Measurements from ENCODE around the gene ACOX2. TPM values are rescaled to one million over a fixed set of nuclear protein-coding genes. Genes with fewer than 3 reads are reported as not detected.

ACOX2 gene
- total RNA-seq, result 18.3 and 22.9 TPM in 2 replicates

GRCh38 chr3:58536501-58537411 lies at the start of gene ACOX2:
Gene ACOX2 (minus strand): TSS chr3:58537190. CDS start chr3:58535106, 2,084 bp downstream.

GRCh38 chr3:58577269-58577821 lies 40.4 kb upstream of the ACOX2 start, which contains the start of gene FAM107A:
Gene FAM107A (minus strand): TSS chr3:58577391. CDS start chr3:58569860, 7,531 bp downstream.

GRCh38 chr3:58491506-58492402 lies 45.2 kb downstream of the ACOX2 start, which contains the start of gene KCTD6:
Gene KCTD6 (plus strand): TSS chr3:58492096. CDS start chr3:58498756, 6,660 bp downstream.

Other genes starting within 250 kb of the ACOX2 start
- gene RPP14, start 230.9 kb downstream of the ACOX2 start, total RNA-seq, result 10.2 and 12.6 TPM in 2 replicates
- 11.4 and 11.7 TPM in 2 replicates for gene HTD2, start 230.7 kb downstream of the ACOX2 start, total RNA-seq
- 26.1 and 29.1 TPM in 2 replicates for gene PXK, start 204.3 kb downstream of the ACOX2 start, total RNA-seq
- 48.0 and 68.6 TPM in 2 replicates for gene PDHB, start 103.4 kb downstream of the ACOX2 start, total RNA-seq
- gene KCTD6, start 45.1 kb downstream of the ACOX2 start, total RNA-seq, result 8.6 and 11.9 TPM in 2 replicates
- gene FAM107A, start 40.2 kb upstream of the ACOX2 start, total RNA-seq, result 0.07 TPM in 1 of 2 replicates, not detected in the other
- not detected in 2 replicates for gene FAM3D, start 129.6 kb upstream of the ACOX2 start, total RNA-seq